ENCODE measurements around the gene AGPAT2.

DNA sequence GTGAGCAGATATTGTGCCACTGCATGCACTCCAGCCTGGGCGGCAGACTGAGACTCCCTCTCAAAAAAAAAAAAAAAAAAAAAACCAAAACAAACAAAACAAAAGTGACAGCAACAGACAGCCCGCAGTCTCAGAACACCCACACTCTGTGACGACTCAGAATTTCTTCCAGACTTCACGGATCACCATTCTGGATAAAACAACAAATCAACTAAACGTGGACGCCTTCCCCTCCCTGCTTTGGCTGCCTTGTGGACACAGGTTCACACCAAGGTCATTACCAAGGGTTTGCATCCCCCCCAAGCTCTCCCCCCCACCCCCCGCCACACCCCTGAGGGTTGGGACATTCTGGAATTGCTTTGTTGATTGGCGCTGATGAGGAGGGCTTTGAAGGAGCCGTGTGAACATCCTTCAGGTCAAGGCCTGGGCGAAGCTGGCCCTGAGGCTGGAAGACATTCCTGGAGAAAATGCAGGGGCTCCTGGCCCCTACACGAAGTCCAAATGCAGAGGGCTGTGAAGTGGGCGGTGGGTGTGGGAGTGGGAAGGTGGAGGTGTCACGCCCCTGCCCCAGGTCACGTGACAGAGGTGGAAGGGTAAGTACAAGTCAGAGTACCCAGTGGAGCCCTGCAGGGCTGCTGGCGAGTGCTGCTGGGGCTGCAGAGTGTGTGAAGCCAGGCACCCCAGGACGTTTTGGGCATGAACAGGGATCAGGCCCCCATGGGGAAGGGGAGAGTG lies 45.4 kb upstream of the AGPAT2 start:
- TF ChIP-seq, protein P1, sequence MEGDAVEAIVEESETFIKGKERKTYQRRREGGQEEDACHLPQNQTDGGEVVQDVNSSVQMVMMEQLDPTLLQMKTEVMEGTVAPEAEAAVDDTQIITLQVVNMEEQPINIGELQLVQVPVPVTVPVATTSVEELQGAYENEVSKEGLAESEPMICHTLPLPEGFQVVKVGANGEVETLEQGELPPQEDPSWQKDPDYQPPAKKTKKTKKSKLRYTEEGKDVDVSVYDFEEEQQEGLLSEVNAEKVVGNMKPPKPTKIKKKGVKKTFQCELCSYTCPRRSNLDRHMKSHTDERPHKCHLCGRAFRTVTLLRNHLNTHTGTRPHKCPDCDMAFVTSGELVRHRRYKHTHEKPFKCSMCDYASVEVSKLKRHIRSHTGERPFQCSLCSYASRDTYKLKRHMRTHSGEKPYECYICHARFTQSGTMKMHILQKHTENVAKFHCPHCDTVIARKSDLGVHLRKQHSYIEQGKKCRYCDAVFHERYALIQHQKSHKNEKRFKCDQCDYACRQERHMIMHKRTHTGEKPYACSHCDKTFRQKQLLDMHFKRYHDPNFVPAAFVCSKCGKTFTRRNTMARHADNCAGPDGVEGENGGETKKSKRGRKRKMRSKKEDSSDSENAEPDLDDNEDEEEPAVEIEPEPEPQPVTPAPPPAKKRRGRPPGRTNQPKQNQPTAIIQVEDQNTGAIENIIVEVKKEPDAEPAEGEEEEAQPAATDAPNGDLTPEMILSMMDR (IDR thresholded peaks at IDR 0.05; ENCODE audit: borderline replicate concordance, extremely low read depth, low read length, poor library complexity, severe bottlenecking), result no peak
- no peak for TF ChIP-seq EZH2 (IDR thresholded peaks at IDR 0.05; ENCODE audit: borderline replicate concordance, low read depth, low read length, severe bottlenecking)

Measured in DND-41 (cell line).